Left renal cortex interstitium (tissue), 4 donors: Measurements from ENCODE around the gene PKDREJ. TPM values are rescaled to one million over a fixed set of nuclear protein-coding genes. Genes with fewer than 3 reads are reported as not detected.

Source experiments
- DNase-seq, 4 donors: peaks; one replicate each; pipeline ENCODE4 v3.0.0-alpha.2; 2013; ENCODE audit warnings: low read depth in 4 of 4, low spot score in 2 of 4, missing footprints in 1 of 4
- polyA plus RNA-seq, 4 donors: library from polyadenylated mRNA; unstranded; fragments of 120-200 nt; gene quantifications; one replicate each; pipeline ENCODE4 v1.2.1, GENCODE V29; 2013; ENCODE audit not compliant: insufficient read length in 4 of 4

PKDREJ gene
- polyA plus RNA-seq, 4 donors, result 0.22 to 0.55 (median 0.32) TPM

- DNase-seq, result no peak
These were observed 28.0 kb upstream of the PKDREJ start for GRCh38 chr22:46290843-46291785.

GRCh38 chr22:46290121-46290842, 27.1 kb upstream of the PKDREJ start:
- no peak for DNase-seq

DNA sequence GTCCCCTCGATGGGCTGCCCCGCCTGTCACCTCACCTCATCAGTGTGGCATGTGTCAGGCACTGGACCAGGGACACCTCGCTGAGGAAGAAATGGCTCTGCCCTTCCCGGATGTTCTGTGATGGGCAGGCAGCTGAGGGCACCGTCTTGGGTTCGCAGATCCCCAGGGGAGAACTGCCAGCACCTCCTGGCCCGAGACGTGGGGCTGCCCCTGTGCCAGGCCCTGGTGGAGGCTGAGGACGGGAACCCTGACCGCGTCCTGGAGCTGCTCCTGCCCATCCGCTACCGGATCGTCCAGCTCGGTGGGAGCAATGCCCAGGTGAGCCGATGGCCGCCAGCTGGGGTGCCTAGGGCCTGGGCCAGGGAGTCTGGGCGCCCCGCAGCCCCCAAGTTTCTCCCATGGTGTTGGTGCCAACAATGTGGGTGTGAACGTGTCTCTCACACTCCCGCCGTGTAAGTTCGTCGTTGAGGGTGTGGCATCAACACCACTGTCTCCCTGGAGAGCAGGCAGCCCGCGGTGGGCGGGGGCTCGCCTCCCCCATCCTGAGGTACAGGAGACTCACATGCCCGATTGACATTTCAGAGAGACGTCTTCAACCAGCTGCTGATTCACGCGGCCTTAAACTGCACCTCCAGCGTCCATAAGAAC, 26.2 kb upstream of the PKDREJ start:
- no peak for DNase-seq

- no peak for DNase-seq
These were observed 25.7 kb upstream of the PKDREJ start for GRCh38 chr22:46288846-46289243.

- DNase-seq, result no peak
These were observed 25.0 kb upstream of the PKDREJ start for GRCh38 chr22:46287873-46288751.

DNA sequence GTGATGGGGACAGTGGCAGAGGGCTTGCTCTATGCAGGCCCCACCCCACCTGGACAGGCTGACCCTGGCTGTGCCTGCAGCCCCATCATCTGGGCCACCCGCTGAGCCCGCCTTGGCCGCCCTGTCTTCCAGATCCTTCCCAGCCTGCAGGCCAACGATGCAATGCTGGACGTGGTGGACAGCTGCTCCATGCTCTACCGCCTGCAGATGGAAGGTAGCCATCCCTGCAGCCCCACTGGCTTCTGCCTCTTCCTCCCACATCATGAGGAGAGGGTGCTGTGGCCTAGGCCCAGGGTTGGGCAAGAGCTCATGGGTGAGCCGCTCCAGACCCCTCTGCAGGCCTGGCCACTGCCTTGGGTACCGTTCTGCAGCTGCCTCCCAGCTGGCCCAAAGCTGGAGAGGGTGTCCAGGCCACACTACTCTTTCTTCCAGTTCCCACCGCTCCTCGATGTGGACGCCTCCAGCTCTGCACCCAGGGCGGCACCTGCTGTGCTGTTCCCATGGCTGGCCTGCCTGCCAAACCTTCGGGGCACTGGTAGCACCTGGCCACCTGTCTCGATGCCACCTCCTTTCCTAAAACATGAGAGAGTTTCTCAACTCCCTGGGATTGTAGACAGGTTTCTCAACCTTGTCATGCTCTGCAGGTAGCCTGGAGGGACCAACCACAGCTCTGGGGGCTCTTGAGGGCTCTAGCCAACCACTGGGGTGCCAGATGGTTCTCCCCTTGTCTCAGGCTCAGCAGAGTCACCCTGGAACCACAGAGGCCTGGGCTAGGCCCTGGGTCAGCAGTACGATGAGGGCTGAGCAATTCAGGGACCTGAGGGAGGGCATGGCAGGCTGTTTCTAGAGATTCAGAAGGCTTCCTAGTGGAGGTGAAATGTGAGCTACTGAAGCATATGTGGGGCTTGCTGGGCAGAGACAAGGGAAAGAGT, 24.1 kb upstream of the PKDREJ start:
- DNase-seq, result no peak

- DNase-seq, result no peak
These were observed 22.9 kb upstream of the PKDREJ start for GRCh38 chr22:46286006-46286405.

GRCh38 chr22:46281866-46282678, 18.9 kb upstream of the PKDREJ start:
- DNase-seq, result no peak

DNA sequence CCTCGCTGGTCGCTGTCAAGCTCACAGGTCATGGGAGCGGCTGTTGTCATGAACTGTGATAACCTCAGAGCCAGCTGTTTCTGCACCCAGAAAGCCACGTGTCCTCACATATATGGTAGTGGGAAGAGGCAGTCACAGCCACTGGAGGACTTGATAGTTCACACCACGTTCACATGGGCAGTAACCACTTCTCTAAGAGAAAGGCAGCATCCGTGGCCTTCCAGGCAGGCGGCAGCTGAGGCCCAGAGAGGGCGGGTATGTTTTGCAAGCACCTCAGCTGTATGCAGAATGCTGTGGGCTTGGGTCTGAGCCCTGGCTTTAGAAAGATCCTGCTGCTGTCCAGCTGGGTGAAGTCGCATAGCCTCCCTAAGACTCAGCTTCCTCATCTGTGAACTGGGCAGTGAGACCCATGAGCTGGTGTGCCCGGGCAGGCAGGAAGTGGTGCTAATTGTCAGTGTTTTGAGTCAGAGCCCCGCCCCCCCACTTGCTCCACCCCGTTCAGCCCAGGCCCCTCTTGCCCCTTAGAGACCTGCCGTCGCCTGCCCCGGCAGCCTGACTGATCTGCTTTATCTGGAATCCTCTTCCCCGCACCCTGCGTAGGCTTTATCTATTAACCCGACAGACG, 18.0 kb upstream of the PKDREJ start:
- DNase-seq, result no peak

DNA sequence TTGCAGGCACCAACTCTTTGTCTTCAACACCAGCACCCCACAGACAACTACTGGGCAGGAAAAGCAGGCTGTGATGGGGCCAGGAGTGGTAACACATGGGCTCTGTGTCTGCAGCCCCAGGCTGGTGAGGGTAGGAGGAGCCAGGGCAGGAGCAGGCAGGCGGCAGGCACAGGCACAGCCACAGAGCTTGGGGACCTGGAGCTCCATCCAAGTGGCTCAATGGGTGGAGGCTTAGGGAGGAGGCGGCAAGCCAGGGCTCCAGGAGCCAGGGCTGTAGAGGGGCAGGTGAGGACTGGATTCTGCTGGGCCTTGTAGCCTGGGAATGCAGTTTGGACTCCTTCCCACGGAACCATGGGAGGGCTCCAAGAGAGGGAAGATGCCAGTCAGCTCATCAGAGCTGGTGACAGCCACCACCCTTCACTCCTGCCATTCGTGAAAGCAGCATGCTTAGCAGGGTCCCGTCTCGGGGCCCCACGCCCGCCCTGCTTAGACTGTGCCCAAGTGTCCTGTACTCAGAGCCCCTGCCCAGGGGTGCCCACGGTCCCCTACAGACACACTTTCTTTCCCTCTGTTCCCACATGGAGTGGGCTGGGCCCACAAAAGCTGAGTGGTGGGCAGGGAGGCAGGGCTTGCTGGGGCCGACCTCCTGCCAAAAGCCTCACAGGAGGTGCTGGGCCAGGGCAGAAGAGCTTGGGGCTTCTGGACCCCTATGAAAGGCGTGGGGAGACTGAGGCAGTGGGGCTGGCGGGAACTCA, 17.1 kb upstream of the PKDREJ start:
- DNase-seq, result no peak

DNA sequence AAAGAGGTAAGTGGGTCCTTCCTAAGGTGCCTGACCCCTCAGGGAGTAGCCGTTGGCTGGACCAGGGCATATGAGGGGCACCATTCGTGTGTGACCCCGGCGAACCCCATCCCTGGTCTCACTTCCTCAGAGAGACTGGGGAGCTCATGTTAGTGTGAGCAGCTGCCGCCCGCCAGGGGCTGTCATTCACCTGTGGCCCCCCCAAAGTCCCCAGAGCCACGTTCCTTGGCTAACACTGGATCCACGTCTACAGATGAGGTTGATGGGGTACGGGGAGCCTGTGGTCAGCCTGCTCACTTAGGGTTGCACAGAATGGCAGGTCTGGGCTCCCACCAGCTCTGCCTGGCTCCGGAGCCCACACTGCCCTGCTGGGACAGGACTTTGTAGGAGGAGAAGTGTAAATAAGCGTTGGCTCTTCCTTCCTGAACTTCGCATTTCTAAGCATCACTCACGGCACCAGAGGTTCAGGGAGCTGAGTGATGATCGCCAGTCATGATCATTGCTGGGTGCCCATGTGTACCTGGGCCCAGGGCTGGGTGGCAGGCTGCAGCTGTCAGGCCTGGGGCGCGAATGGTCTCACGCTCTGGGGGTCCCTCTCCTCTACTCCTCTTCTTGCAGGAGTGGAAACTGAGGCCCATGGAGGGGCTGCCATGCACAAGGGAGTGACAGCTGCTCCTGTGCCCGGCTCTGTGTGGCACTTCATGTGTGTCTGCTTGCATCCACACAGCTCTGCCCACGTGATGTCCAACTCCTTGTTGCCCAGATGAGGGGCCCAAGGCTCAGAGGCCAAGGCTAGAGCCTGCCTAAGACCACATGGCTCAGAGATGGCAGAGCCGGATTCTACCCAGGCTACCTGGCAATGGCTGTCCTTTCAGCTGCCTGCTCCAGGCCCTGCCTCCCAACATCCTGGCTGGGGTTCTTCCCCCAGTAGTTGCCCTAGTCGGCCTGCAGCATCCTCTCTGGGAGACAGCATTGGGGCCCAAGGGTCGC, 15.8 kb upstream of the PKDREJ start:
- no peak for DNase-seq

DNA sequence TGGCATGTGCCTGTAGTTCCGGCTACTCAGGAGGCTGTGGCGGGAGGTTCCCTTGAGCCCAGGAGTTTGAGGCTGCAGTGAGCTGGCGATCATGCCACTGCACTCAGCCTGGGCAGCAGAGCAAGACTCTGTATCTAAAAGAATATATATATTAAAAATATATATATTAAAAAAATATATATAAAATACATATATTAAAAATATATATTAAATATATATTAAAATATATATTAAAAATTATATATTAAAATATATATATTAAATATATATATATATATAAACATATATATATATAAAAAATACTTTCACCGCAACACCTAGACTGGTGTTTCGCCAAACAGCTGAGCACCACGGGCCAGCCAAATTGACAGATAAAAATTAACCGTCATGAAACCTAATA, 13.4 kb upstream of the PKDREJ start:
- no peak for DNase-seq

DNA sequence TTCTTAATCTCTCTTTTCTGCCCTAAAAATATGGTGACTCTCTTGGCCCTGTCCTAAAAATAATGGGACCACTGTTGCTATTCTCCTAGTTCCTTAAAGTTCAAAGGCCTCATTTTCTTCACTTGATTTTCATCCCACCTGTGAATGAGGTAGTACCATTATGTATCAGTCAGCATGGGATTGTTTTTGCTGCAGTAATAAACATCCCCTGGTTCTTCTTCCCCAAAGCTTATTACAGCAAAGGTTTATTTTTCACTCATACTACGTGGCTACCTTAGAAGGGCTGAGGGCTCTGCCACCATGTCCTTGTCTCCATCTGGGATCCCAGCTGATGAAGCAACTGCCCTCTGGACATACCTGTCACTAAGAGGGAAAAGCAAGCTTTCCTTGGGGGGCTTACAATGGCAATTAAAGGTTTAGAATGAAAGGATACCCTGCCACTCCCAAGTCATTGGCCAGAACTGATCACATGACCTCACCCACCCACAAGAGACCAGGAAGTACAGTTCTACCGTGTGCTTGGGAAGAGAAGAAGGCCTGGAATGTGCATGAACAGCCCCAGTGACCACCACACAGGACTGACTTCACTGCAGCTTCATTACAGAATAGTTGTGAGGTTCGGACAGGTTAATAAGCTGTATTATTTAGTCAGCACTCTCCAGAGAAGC, 12.4 kb upstream of the PKDREJ start:
- DNase-seq, result no peak

DNA sequence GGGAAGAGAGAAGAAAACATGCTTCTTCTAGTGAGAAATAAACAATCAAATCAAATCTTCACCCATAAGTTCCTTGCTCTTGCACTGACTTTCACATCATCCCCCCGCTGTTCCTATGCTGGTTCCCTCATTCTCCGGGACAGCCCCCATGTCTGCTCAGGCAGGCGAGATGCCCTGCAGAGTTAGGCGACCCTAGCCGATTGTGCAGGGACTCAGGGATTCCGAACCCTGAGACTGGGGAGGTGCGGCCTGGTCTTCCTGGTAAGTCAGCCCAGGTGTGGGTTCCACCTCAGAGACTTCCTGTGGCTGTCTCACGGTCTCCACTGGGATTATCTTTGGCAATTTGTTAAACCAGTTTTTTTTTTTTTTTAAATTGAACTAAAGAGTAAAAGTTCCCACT, 11.2 kb upstream of the PKDREJ start:
- no peak for DNase-seq

GRCh38 chr22:46273432-46274148, 10.4 kb upstream of the PKDREJ start:
- no peak for DNase-seq
